Caco-2 (cell line): ENCODE measurements around the gene ECE2. TPM values are rescaled to one million over a fixed set of nuclear protein-coding genes. Genes with fewer than 3 reads are reported as not detected.

Source experiments
- BruUV-seq: library from RNA; stranded (reverse); fragments of 400-500 nt; replicated peaks from 2 replicates; lab custom pipeline; 2021; lab: Mats Ljungman, UMichigan
- CTCF ChIA-PET: fragments of 300-600 bp; sonication (Branson Sonifier 250); formaldehyde crosslinking; loops from one replicate; lab custom pipeline; 2022; ENCODE audit warnings: antibody characterized with exemption; lab: Charles Lee
- POLR2A ChIA-PET: fragments of 300-600 bp; sonication (Branson Sonifier 250); formaldehyde crosslinking; loops from one replicate; lab custom pipeline; 2022; ENCODE audit warnings: antibody characterized with exemption; lab: Charles Lee
- DNase-seq, 2 experiments: peaks; one replicate each; pipeline versions ENCODE4 v3.0.0 to v3.0.0-alpha.2; 2020 to 2022
- H3K27me3 ChIP-seq: replicated peaks from 2 replicates; pipeline ENCODE4 v1.6.0; 2011; ENCODE audit warnings: low read length; ENCODE audit not compliant: control insufficient read depth, insufficient read depth
- H3K36me3 ChIP-seq: 2 replicates; pipeline ENCODE4 v1.5.1; 2011; ENCODE audit warnings: low read length; ENCODE audit not compliant: control insufficient read depth, insufficient read depth
- H3K4me1 ChIP-seq: fragments of 250-450 bp; sonication (Bioruptor Pico); 2 replicates; pipeline ENCODE4 v1.5.1; 2020; ENCODE audit warnings: mild to moderate bottlenecking
- H3K4me3 ChIP-seq: 2 replicates; pipeline ENCODE4 v1.5.1; 2011; ENCODE audit warnings: low read depth, mild to moderate bottlenecking, control low read depth, low read length
- H3K9me3 ChIP-seq: fragments of 250-450 bp; sonication (Bioruptor Pico); 2 replicates; pipeline ENCODE4 v1.5.1; 2020; ENCODE audit warnings: mild to moderate bottlenecking, moderate library complexity
- H3K27ac Mint-ChIP-seq: one replicate; pipeline ENCODE4 v1.8.0; 2022; ENCODE audit warnings: mixed read lengths; ENCODE audit not compliant: unreplicated experiment
- H3K27me3 Mint-ChIP-seq: one replicate; pipeline ENCODE4 v1.8.0; 2022; ENCODE audit warnings: mixed read lengths; ENCODE audit not compliant: insufficient read depth, unreplicated experiment
- H3K36me3 Mint-ChIP-seq: one replicate; pipeline ENCODE4 v1.8.0; 2022; ENCODE audit warnings: mild to moderate bottlenecking, mixed read lengths; ENCODE audit not compliant: insufficient read depth, unreplicated experiment
- H3K4me1 Mint-ChIP-seq: one replicate; pipeline ENCODE4 v1.8.0; 2022; ENCODE audit warnings: low read depth, mixed read lengths; ENCODE audit not compliant: unreplicated experiment
- H3K4me3 Mint-ChIP-seq: one replicate; pipeline ENCODE4 v1.8.0; 2022; ENCODE audit warnings: mild to moderate bottlenecking, moderate library complexity, mixed read lengths; ENCODE audit not compliant: unreplicated experiment
- H3K9me3 Mint-ChIP-seq: one replicate; pipeline ENCODE4 v1.8.0; 2022; ENCODE audit warnings: mixed read lengths; ENCODE audit not compliant: unreplicated experiment
- CTCF ChIP-seq, 2 experiments: fragments of 200-600 bp in 1 of 2; IDR thresholded peaks; 1 replicate in 1 of 2; 2 replicates in 1 of 2; pipeline versions ENCODE4 v1.5.1 to v1.8.0; 2011 to 2022; ENCODE audit warnings: antibody characterized with exemption in 1 of 2, control low read depth in 1 of 2, inconsistent platforms in 1 of 2, low read depth in 1 of 2, low read length in 1 of 2, mild to moderate bottlenecking in 1 of 2, moderate library complexity in 1 of 2; ENCODE audit not compliant: insufficient read depth in 1 of 2, severe bottlenecking in 1 of 2, unreplicated experiment in 1 of 2
- intact Hi-C: fragments of 100-400 bp; cut with micrococcal nuclease; formaldehyde crosslinking; loops from one replicate; pipeline ENCODE4 v1.10.0; 2022; ENCODE audit not compliant: unreplicated experiment
- total RNA-seq: library from RNA; stranded (reverse); gene quantifications from 2 replicates; pipeline ENCODE4 v1.2.3, GENCODE V29; 2022

The ECE2 gene
- total RNA-seq, 1 experiment from 2014 or later: not detected

- Mint-ChIP-seq H3K9me3 (no peaks in the 10 kb centered on the region), H3K27ac (no peak overlapping the region), H3K27me3 (peaks cover 15% of the 10 kb centered on the region), H3K4me3 (no peak overlapping the region), H3K4me1 (peaks cover 7% of the 10 kb centered on the region), H3K36me3 (peaks cover 6% of the 10 kb centered on the region)
- TF ChIP-seq CTCF (IDR thresholded peaks at IDR 0.05; ENCODE audit: insufficient read depth in 1 of 2, low read depth in 1 of 2, low read length in 1 of 2, severe bottlenecking in 1 of 2, unreplicated experiment in 1 of 2): no peak
- Histone ChIP-seq H3K4me1 (peaks cover 2% of the 10 kb centered on the region), H3K27me3 (no peaks in the 10 kb centered on the region), H3K9me3 (no peaks in the 10 kb centered on the region), H3K36me3 (no peaks in the 10 kb centered on the region), H3K4me3 (no peak overlapping the region)
- no TSS peak for BruUV-seq
- ChIA-PET POLR2A (interaction anchor here (0.7 kb wide), 1 partner anchor 48 kb away, joined by 6 read pairs; no protein-coding TSS in a partner anchor), CTCF (no interaction called here)
- DNase-seq: no peak
- intact Hi-C loops: no loop called here
Measured at GRCh38 chr3:184234671-184235380, 41.0 kb upstream of the ECE2 start.

GRCh38 chr3:184235381-184236032 is 40.3 kb upstream of the ECE2 start:
- no TSS peak for BruUV-seq
- CTCF ChIA-PET: no interaction called here
- intact Hi-C loops: no loop called here
- peaks cover 7% of the 10 kb centered on the region for H3K4me1 Mint-ChIP-seq
- peaks cover 15% of the 10 kb centered on the region for H3K27me3 Mint-ChIP-seq
- POLR2A ChIA-PET: interaction anchor here (0.7 kb wide), 1 partner anchor 49 kb away, joined by 6 read pairs; no protein-coding TSS in a partner anchor
- Histone ChIP-seq H3K4me3 (no peak overlapping the region), H3K4me1 (no peaks in the 10 kb centered on the region), H3K27me3 (no peaks in the 10 kb centered on the region), H3K9me3 (no peaks in the 10 kb centered on the region), H3K36me3 (no peaks in the 10 kb centered on the region)
- no peak for TF ChIP-seq CTCF (IDR thresholded peaks at IDR 0.05; ENCODE audit: insufficient read depth in 1 of 2, low read depth in 1 of 2, low read length in 1 of 2, severe bottlenecking in 1 of 2, unreplicated experiment in 1 of 2)
- H3K9me3 Mint-ChIP-seq: no peaks in the 10 kb centered on the region
- H3K36me3 Mint-ChIP-seq: peaks cover 10% of the 10 kb centered on the region
- DNase-seq: no peak
- H3K4me3 Mint-ChIP-seq: no peak overlapping the region
- H3K27ac Mint-ChIP-seq: no peak overlapping the region

- no peaks in the 10 kb centered on the region for H3K36me3 ChIP-seq
- Mint-ChIP-seq H3K27me3 (peaks cover 15% of the 10 kb centered on the region), H3K27ac (no peak overlapping the region), H3K9me3 (no peaks in the 10 kb centered on the region), H3K4me3 (no peak overlapping the region), H3K4me1 (peaks cover 5% of the 10 kb centered on the region), H3K36me3 (peaks cover 13% of the 10 kb centered on the region)
- peak in 1 of 2 experiments; percentile 17 for DNase-seq
- ChIA-PET CTCF (interaction anchor here (0.6 kb wide), 1 partner anchor 79 kb away, joined by 3 read pairs; no protein-coding TSS in a partner anchor), POLR2A (no interaction called here)
- intact Hi-C loops: no loop called here
- H3K4me3 ChIP-seq: no peak overlapping the region
- BruUV-seq: no TSS peak
- H3K4me1 ChIP-seq: no peaks in the 10 kb centered on the region
- no peak for TF ChIP-seq CTCF (IDR thresholded peaks at IDR 0.05; ENCODE audit: insufficient read depth in 1 of 2, low read depth in 1 of 2, low read length in 1 of 2, severe bottlenecking in 1 of 2, unreplicated experiment in 1 of 2)
- no peaks in the 10 kb centered on the region for H3K9me3 ChIP-seq
- no peaks in the 10 kb centered on the region for H3K27me3 ChIP-seq
Measured at GRCh38 chr3:184236033-184236410, 39.8 kb upstream of the ECE2 start.
